ENCODE measurements around the gene MSL1.

MSL1 gene

GRCh38 chr17:40121181-40122135 is at the start of gene MSL1:
TSS of gene MSL1 (plus strand) at chr17:40121971. CDS start at chr17:40122613, 642 bp downstream.
- DNase-seq (ENCODE audit: low read depth) = peak; percentile 83

GRCh38 chr17:40072040-40072734 is 49.6 kb upstream of the MSL1 start:
- no peak for DNase-seq (ENCODE audit: low read depth)

- no peak for DNase-seq (ENCODE audit: low read depth)
These were observed 48.9 kb upstream of the MSL1 start for GRCh38 chr17:40072735-40073346.

GRCh38 chr17:40073454-40074174 is 48.2 kb upstream of the MSL1 start:
- DNase-seq (ENCODE audit: low read depth) = no peak

GRCh38 chr17:40074175-40074512 is 47.6 kb upstream of the MSL1 start:
- no peak for DNase-seq (ENCODE audit: low read depth)

GRCh38 chr17:40074871-40075200 is 46.9 kb upstream of the MSL1 start:
- no peak for DNase-seq (ENCODE audit: low read depth)

- DNase-seq (ENCODE audit: low read depth) = peak; percentile 61
These were observed 46.4 kb upstream of the MSL1 start for GRCh38 chr17:40075201-40075941.

- DNase-seq (ENCODE audit: low read depth) = no peak
These were observed 45.8 kb upstream of the MSL1 start for GRCh38 chr17:40075942-40076498.

- no peak for DNase-seq (ENCODE audit: low read depth)
These were observed 45.2 kb upstream of the MSL1 start for GRCh38 chr17:40076591-40076990.

- no peak for DNase-seq (ENCODE audit: low read depth)
These were observed 42.2 kb upstream of the MSL1 start for GRCh38 chr17:40079545-40079944.

- no peak for DNase-seq (ENCODE audit: low read depth)
These were observed 37.3 kb upstream of the MSL1 start for GRCh38 chr17:40084477-40084876.

GRCh38 chr17:40086150-40087044 is 35.4 kb upstream of the MSL1 start:
- peak; percentile 62 for DNase-seq (ENCODE audit: low read depth)

GRCh38 chr17:40087049-40087794 is 34.5 kb upstream of the MSL1 start:
- no peak for DNase-seq (ENCODE audit: low read depth)

GRCh38 chr17:40087903-40088718 is 33.7 kb upstream of the MSL1 start:
- no peak for DNase-seq (ENCODE audit: low read depth)

- no peak for DNase-seq (ENCODE audit: low read depth)
These were observed 32.5 kb upstream of the MSL1 start for GRCh38 chr17:40089077-40089895.

- no peak for DNase-seq (ENCODE audit: low read depth)
These were observed 31.3 kb upstream of the MSL1 start for GRCh38 chr17:40090237-40091119.
